Activated naive CD4-positive, alpha-beta T cell treated with anti-CD3 and anti-CD28 coated beads, Interleukin-2, amount 50 U/mL, for 16 hours (primary cell): Measurements from ENCODE around the gene LAGE3.

Experiments used
- DNase-seq: peaks from one replicate; pipeline ENCODE4 v3.0.0-alpha.2; 2020

LAGE3 gene

GRCh38 chrX:154452823-154453222 is 26.3 kb downstream of the LAGE3 start:
- DNase-seq = no peak

- no peak for DNase-seq
These were observed 28.8 kb downstream of the LAGE3 start for GRCh38 chrX:154450312-154450711.

- DNase-seq = no peak
These were observed 29.5 kb downstream of the LAGE3 start for GRCh38 chrX:154449618-154450017.

- no peak for DNase-seq
These were observed 30.6 kb downstream of the LAGE3 start for GRCh38 chrX:154448484-154448883.

GRCh38 chrX:154446430-154446829 is 32.7 kb downstream of the LAGE3 start:
- DNase-seq = no peak

GRCh38 chrX:154445776-154446175 is 33.3 kb downstream of the LAGE3 start:
- no peak for DNase-seq

GRCh38 chrX:154444755-154445246 is 34.3 kb downstream of the LAGE3 start:
- DNase-seq = no peak

- peak; percentile 72 for DNase-seq
These were observed 34.9 kb downstream of the LAGE3 start, which contains the start of gene FAM50A for GRCh38 chrX:154443992-154444754. TSS of gene FAM50A (plus strand) at chrX:154444141. CDS start at chrX:154444236, 95 bp downstream.

GRCh38 chrX:154443479-154443910 is 35.6 kb downstream of the LAGE3 start:
- DNase-seq = no peak

GRCh38 chrX:154441984-154442707 is 36.9 kb downstream of the LAGE3 start:
- DNase-seq = no peak

- no peak for DNase-seq
These were observed 37.5 kb downstream of the LAGE3 start for GRCh38 chrX:154441564-154441963.

- DNase-seq = no peak
These were observed 38.3 kb downstream of the LAGE3 start for GRCh38 chrX:154440623-154441357.

GRCh38 chrX:154439841-154440240 is 39.2 kb downstream of the LAGE3 start:
- no peak for DNase-seq

GRCh38 chrX:154437971-154438893 is 40.8 kb downstream of the LAGE3 start:
- DNase-seq = no peak

- peak; percentile 56 for DNase-seq
These were observed 41.9 kb downstream of the LAGE3 start, which contains the start of gene GDI1 for GRCh38 chrX:154436983-154437752. TSS of gene GDI1 (plus strand) at chrX:154437154. CDS start at chrX:154437255, 101 bp downstream.

GRCh38 chrX:154436374-154436982 is 42.6 kb downstream of the LAGE3 start:
- peak; percentile 61 for DNase-seq

GRCh38 chrX:154435171-154435733 is 43.8 kb downstream of the LAGE3 start:
- no peak for DNase-seq

- DNase-seq = no peak
These were observed 44.5 kb downstream of the LAGE3 start for GRCh38 chrX:154434394-154435168.

- no peak for DNase-seq
These were observed 45.5 kb downstream of the LAGE3 start for GRCh38 chrX:154433605-154434004.

GRCh38 chrX:154432210-154432609 is 46.9 kb downstream of the LAGE3 start:
- no peak for DNase-seq
